A549 (cell line): ENCODE results near the gene PLAC1. TPM values are rescaled to one million over a fixed set of nuclear protein-coding genes. Genes with fewer than 3 reads are reported as not detected.

Experiments used
- ATAC-seq, 2 experiments: fragments of 200-7000 bp in 1 of 2; fragments of >200 bp in 1 of 2; cut with Nextera tagmentation in 1 of 2; cut with Tn5 transposase in 1 of 2; 3 replicates each; pipeline versions ENCODE4 v1.8.0 to v1.9.1; 2018 to 2020; ENCODE audit warnings: mild to moderate bottlenecking in 1 of 2, moderate library complexity in 1 of 2
- CTCF ChIA-PET: fragments of 300-600 bp; sonication (Branson Sonifier 250); formaldehyde crosslinking; extraction: SDS; loops from one replicate; lab custom pipeline; 2021; ENCODE audit warnings: antibody characterized with exemption, inconsistent platforms; lab: Yijun Ruan, JAX
- POLR2A ChIA-PET: fragments of 350-600 bp; formaldehyde crosslinking; extraction: SDS; loops from one replicate; lab custom pipeline; 2021; ENCODE audit warnings: antibody characterized with exemption, inconsistent platforms; lab: Yijun Ruan, JAX
- DNase-seq, 2 experiments: peaks; one replicate each; pipeline versions ENCODE4 v3.0.0 to v3.0.0-alpha.2; 2011 to 2016; ENCODE audit warnings: low read depth in 1 of 2, low spot score in 1 of 2
- FAIRE-seq: peaks from 2 replicates; lab custom pipeline; 2011; peaks lifted over from hg19 to GRCh38; lab: Jason Lieb, UNC
- H3K27ac ChIP-seq, 2 experiments: fragments of >200 bp; sonication (Bioruptor Twin); formaldehyde crosslinking; 3 replicates each; pipeline ENCODE4 v1.5.1; 2016 to 2017
- H3K4me1 ChIP-seq: fragments of >200 bp; sonication (Bioruptor Twin); formaldehyde crosslinking; 3 replicates; pipeline ENCODE4 v1.6.1; 2016
- H3K4me2 ChIP-seq: fragments of >200 bp; sonication (Bioruptor Twin); formaldehyde crosslinking; 3 replicates; pipeline ENCODE4 v1.6.1; 2016
- H3K4me3 ChIP-seq: fragments of >200 bp; sonication (Bioruptor Twin); formaldehyde crosslinking; 3 replicates; pipeline ENCODE4 v1.5.1; 2016
- H3K9me3 ChIP-seq: fragments of >200 bp; sonication (Bioruptor Twin); formaldehyde crosslinking; 3 replicates; pipeline ENCODE4 v1.6.1; 2016
- CEBPB ChIP-seq, 2 experiments: fragments of >200 bp in 1 of 2; sonication (Bioruptor Twin) in 1 of 2; formaldehyde crosslinking in 1 of 2; IDR thresholded peaks; 2 replicates each; pipeline ENCODE4 v1.6.1; 2012 to 2016
- CHD2 ChIP-seq: fragments of 150-350 bp; IDR thresholded peaks from 2 replicates; pipeline ENCODE4 v1.6.1; 2014; ENCODE audit warnings: low read length; ENCODE audit not compliant: partially characterized antibody
- EHF ChIP-seq: fragments of 250-450 bp; sonication (Bioruptor Pico); IDR thresholded peaks from 2 replicates; pipeline ENCODE4 v1.5.0; 2020; ENCODE audit warnings: mild to moderate bottlenecking
- ESRRA ChIP-seq: fragments of 150-350 bp; IDR thresholded peaks from 2 replicates; pipeline ENCODE4 v1.6.1; 2014; ENCODE audit warnings: mild to moderate bottlenecking, low read length, borderline replicate concordance
- FOSL2 ChIP-seq, 2 experiments: fragments of 450-650 bp in 1 of 2; fragments of >200 bp in 1 of 2; sonication (Bioruptor Twin) in 1 of 2; formaldehyde crosslinking; IDR thresholded peaks; 2 replicates each; pipeline versions ENCODE4 v1.5.0 to v1.6.1; 2016 to 2020; ENCODE audit warnings: mild to moderate bottlenecking in 1 of 2, moderate library complexity in 1 of 2
- HOXA7 ChIP-seq: fragments of 250-450 bp; sonication (Bioruptor Pico); IDR thresholded peaks from 2 replicates; pipeline ENCODE4 v1.5.0; 2020; ENCODE audit warnings: mild to moderate bottlenecking, moderate library complexity
- HOXB13 ChIP-seq: fragments of 250-450 bp; sonication (Bioruptor Pico); IDR thresholded peaks from 2 replicates; pipeline ENCODE4 v1.5.0; 2020; ENCODE audit warnings: low read depth, mild to moderate bottlenecking, moderate library complexity
- HOXB5 ChIP-seq: fragments of 250-450 bp; sonication (Bioruptor Pico); IDR thresholded peaks from 2 replicates; pipeline ENCODE4 v1.5.0; 2020; ENCODE audit warnings: mild to moderate bottlenecking, moderate library complexity
- MAFK ChIP-seq: fragments of 450-650 bp; IDR thresholded peaks from 2 replicates; pipeline ENCODE4 v1.6.1; 2014; ENCODE audit not compliant: partially characterized antibody
- MYC ChIP-seq: IDR thresholded peaks from 2 replicates; pipeline ENCODE4 v1.6.1; 2012; ENCODE audit warnings: mild to moderate bottlenecking, inconsistent platforms, low read length, improper control_type of control experiment, borderline replicate concordance
- NFE2L2 ChIP-seq: fragments of 150-350 bp; conservative IDR thresholded peaks from 2 replicates; pipeline ENCODE4 v1.6.1; 2014; ENCODE audit warnings: low read length
- SMC3 ChIP-seq: fragments of >200 bp; sonication (Bioruptor Twin); formaldehyde crosslinking; IDR thresholded peaks from 3 replicates; pipeline ENCODE4 v1.6.1; 2018; ENCODE audit warnings: inconsistent platforms
- ZSCAN20 ChIP-seq: fragments of 250-450 bp; sonication (Bioruptor Pico); IDR thresholded peaks from 2 replicates; pipeline ENCODE4 v1.8.0; 2022; ENCODE audit warnings: mild to moderate bottlenecking, moderate library complexity
- WGBS: methylation state at CpG from one replicate; pipeline ENCODE4 v1.1.6; 2017; ENCODE audit errors: missing lambda C conversion rate; 5-methylcytosine and 5-hydroxymethylcytosine counted together
- polyA plus RNA-seq, 4 experiments: library from polyadenylated mRNA; depleted of rRNA in 3 of 4; stranded (reverse); fragments of >200 nt; fragmentation: RNase III in 1 of 4; extraction: RNeasy Plus Mini Kit Qiagen cat#74134 plus additional on column Dnase treatment in 1 of 4; gene quantifications; 2 replicates in 3 of 4; 3 replicates in 1 of 4; pipeline ENCODE4 v1.2.3, GENCODE V29; 2011 to 2017
- TF ChIP-seq, protein P1 (sequence below): IDR thresholded peaks from 2 replicates; pipeline ENCODE4 v1.6.1; 2012; ENCODE audit warnings: low read depth, borderline replicate concordance
- TF ChIP-seq, protein P2 (sequence below): fragments of 450-650 bp; IDR thresholded peaks from 2 replicates; pipeline ENCODE4 v1.6.1; 2014; ENCODE audit warnings: antibody characterized with exemption
- TF ChIP-seq, protein P3 (sequence below): fragments of 200-600 bp; sonication (generic); IDR thresholded peaks from 2 replicates; pipeline ENCODE4 v1.6.1; 2016; ENCODE audit warnings: antibody characterized with exemption, mild to moderate bottlenecking, moderate library complexity

The PLAC1 gene
- polyA plus RNA-seq, 2 of the 4 experiments (the other 2 are of a cell fraction), result 0.79 to 2.6 TPM

DNA sequence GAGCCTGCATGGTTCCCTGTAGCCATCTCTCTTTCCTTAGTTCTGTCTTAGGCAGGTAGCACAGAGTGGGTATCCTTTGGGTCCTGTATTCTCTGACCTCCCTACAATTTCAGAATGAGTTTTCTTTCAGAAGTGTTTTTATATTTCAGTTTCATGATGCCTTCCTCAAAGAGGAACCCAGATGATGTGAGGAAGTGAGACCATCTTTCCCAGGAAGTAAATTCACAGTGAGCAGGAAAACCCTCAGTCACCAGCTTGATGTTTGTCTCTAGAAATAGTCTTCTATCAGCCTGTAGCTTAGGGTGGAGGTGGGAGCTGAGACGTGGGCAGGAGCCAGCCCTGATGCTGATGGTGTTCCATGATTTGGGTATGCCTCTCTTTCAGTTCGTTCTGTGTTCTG lies 16.9 kb downstream of the PLAC1 start:
- ChIA-PET CTCF (interaction anchor here (0.8 kb wide), 1 partner anchor 22 kb away, joined by 3 read pairs; no protein-coding TSS in a partner anchor), POLR2A (no interaction called here)
- peak overlapping the region in 1 of 2 experiments; percentile 40; a peak in 2 of 6 replicates for H3K27ac ChIP-seq
- no peaks in the 10 kb centered on the region for H3K9me3 ChIP-seq
- no peak overlapping the region for H3K4me3 ChIP-seq
- DNase-seq (no peak), FAIRE-seq (no peak), ATAC-seq (no peak)
- WGBS, result 65% methylated on average over 2 of the region's 2 CpGs
- TF ChIP-seq HOXA7 (CRISPR knock-in tag) (no peak), MAFK (no peak), CHD2 (no peak), HOXB5 (CRISPR knock-in tag) (no peak), MYC (no peak), SMC3 (no peak)
- TF ChIP-seq, protein P1, sequence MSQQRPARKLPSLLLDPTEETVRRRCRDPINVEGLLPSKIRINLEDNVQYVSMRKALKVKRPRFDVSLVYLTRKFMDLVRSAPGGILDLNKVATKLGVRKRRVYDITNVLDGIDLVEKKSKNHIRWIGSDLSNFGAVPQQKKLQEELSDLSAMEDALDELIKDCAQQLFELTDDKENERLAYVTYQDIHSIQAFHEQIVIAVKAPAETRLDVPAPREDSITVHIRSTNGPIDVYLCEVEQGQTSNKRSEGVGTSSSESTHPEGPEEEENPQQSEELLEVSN, result no peak
- TF ChIP-seq, protein P2, sequence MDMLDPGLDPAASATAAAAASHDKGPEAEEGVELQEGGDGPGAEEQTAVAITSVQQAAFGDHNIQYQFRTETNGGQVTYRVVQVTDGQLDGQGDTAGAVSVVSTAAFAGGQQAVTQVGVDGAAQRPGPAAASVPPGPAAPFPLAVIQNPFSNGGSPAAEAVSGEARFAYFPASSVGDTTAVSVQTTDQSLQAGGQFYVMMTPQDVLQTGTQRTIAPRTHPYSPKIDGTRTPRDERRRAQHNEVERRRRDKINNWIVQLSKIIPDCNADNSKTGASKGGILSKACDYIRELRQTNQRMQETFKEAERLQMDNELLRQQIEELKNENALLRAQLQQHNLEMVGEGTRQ, result no peak
- peaks cover 3% of the 10 kb centered on the region; the same call in 1 of the 3 replicates for H3K4me1 ChIP-seq
- H3K4me2 ChIP-seq, result no peak overlapping the region

DNA sequence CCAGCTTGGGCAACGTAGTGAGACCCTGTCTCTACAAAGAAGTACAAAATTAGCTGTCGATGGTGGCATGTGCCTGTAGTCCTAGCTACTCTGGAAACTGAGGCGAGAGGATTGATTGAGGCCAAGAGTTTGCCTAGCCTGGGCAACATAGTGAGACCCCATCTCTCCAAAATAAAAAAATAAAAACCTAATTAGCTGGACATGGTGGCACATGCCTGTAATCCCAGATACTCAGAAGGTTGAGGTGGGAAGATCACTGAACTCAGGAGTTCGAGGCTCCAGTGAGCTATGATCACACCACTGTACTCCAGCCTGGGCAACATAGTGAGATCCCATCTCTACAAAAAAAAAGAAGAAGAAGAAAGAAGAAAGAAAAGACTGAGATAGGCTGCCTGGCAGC lies 17.4 kb downstream of the PLAC1 start:
- WGBS, result 59% methylated on average over 4 of the region's 4 CpGs
- ATAC-seq (no peak), DNase-seq (no peak), FAIRE-seq (no peak)
- Histone ChIP-seq H3K9me3 (no peaks in the 10 kb centered on the region), H3K4me3 (no peak overlapping the region), H3K27ac (no peak overlapping the region), H3K4me2 (no peak overlapping the region), H3K4me1 (peaks cover 3% of the 10 kb centered on the region; the same call in 1 of the 3 replicates)
- CTCF ChIA-PET, result interaction anchor here (0.8 kb wide), 1 partner anchor 22 kb away, joined by 3 read pairs; no protein-coding TSS in a partner anchor
- no peak for TF ChIP-seq EHF (CRISPR knock-in tag)
- TF ChIP-seq ESRRA, result no peak
- no peak for TF ChIP-seq ZSCAN20 (CRISPR knock-in tag)
- no peak for TF ChIP-seq CEBPB (IDR thresholded peaks at IDR 0.05)
- no peak for TF ChIP-seq HOXA7 (CRISPR knock-in tag)
- POLR2A ChIA-PET, result no interaction called here

DNA sequence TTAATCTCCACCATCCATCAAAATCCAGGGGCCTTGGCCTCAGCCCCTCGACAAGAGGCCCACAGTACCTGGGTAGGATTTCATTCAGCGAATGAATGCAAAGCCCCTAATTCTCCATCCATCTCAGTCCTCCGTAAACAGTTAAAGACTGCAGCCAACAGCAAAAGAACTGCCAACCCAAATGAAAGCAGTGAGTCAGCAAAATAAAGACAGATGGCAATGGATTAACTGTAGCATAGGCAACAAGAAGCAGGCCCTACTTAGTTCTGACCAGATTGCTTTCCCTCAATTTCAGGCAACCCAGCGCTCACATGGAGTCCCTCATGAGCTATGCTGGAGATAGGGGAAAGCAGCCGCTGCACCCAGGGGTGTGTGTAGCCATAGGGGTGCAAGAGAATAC lies 21.4 kb downstream of the PLAC1 start:
- H3K27ac ChIP-seq, result peak overlapping the region; percentile 40 to 58; a peak in 4 of 6 replicates
- H3K9me3 ChIP-seq, result no peaks in the 10 kb centered on the region
- 94% methylated on average over 5 of the region's 5 CpGs for WGBS
- no peak for TF ChIP-seq HOXB13 (CRISPR knock-in tag)
- TF ChIP-seq NFE2L2, result peak; percentile 42; the same call in 1 of the 2 replicates
- TF ChIP-seq, protein P3, sequence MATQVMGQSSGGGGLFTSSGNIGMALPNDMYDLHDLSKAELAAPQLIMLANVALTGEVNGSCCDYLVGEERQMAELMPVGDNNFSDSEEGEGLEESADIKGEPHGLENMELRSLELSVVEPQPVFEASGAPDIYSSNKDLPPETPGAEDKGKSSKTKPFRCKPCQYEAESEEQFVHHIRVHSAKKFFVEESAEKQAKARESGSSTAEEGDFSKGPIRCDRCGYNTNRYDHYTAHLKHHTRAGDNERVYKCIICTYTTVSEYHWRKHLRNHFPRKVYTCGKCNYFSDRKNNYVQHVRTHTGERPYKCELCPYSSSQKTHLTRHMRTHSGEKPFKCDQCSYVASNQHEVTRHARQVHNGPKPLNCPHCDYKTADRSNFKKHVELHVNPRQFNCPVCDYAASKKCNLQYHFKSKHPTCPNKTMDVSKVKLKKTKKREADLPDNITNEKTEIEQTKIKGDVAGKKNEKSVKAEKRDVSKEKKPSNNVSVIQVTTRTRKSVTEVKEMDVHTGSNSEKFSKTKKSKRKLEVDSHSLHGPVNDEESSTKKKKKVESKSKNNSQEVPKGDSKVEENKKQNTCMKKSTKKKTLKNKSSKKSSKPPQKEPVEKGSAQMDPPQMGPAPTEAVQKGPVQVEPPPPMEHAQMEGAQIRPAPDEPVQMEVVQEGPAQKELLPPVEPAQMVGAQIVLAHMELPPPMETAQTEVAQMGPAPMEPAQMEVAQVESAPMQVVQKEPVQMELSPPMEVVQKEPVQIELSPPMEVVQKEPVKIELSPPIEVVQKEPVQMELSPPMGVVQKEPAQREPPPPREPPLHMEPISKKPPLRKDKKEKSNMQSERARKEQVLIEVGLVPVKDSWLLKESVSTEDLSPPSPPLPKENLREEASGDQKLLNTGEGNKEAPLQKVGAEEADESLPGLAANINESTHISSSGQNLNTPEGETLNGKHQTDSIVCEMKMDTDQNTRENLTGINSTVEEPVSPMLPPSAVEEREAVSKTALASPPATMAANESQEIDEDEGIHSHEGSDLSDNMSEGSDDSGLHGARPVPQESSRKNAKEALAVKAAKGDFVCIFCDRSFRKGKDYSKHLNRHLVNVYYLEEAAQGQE, result no peak
- no peak for TF ChIP-seq HOXA7 (CRISPR knock-in tag)
- TF ChIP-seq FOSL2 (IDR thresholded peaks at IDR 0.05), result no peak
- no peak for TF ChIP-seq FOSL2 (CRISPR knock-in tag; IDR thresholded peaks at IDR 0.05)
- peak; percentile 89 for TF ChIP-seq MAFK
- H3K4me3 ChIP-seq, result no peak overlapping the region
- no peak for DNase-seq
- POLR2A ChIA-PET, result no interaction called here
- peaks cover 3% of the 10 kb centered on the region; the same call in 1 of the 3 replicates for H3K4me1 ChIP-seq
- no peak for FAIRE-seq
- ATAC-seq, result no peak
- H3K4me2 ChIP-seq, result 0 out of 3 replicates have a peak overlapping the region, but pooled peaks have one; percentile 15
- CTCF ChIA-PET, result interaction anchor here (1.0 kb wide), 2 partner anchors 10 to 15 kb away, joined by 3 read pairs; no protein-coding TSS in a partner anchor
